HG02763 (cell line): Measurements from ENCODE around the gene KLHL34.

Experiments
- ATAC-seq: cut with Tn5 transposase; IDR thresholded peaks from one replicate; pipeline ENCODE4 v1.9.1; 2021; ENCODE audit warnings: mild to moderate bottlenecking, moderate library complexity; ENCODE audit not compliant: unreplicated experiment

Gene KLHL34

GRCh38 chrX:21658152-21658737 is at the start of gene KLHL34:
Gene KLHL34, minus strand, starts transcription at chrX:21658330. Its CDS starts 542 bp downstream, at chrX:21657788.
- ATAC-seq: no peak

- ATAC-seq: no peak
Observed at GRCh38 chrX:21705225-21705624, 47.1 kb upstream of the KLHL34 start.

GRCh38 chrX:21702725-21703124 is 44.6 kb upstream of the KLHL34 start:
- ATAC-seq: no peak

- no peak for ATAC-seq
Observed at GRCh38 chrX:21700967-21701366, 42.8 kb upstream of the KLHL34 start.

GRCh38 chrX:21700275-21700674 is 42.1 kb upstream of the KLHL34 start:
- ATAC-seq: no peak

GRCh38 chrX:21699136-21699535 is 41.0 kb upstream of the KLHL34 start:
- no peak for ATAC-seq

- ATAC-seq: no peak
Observed at GRCh38 chrX:21698272-21698671, 40.1 kb upstream of the KLHL34 start.

GRCh38 chrX:21691512-21692018 is 33.4 kb upstream of the KLHL34 start:
- no peak for ATAC-seq

GRCh38 chrX:21683941-21684340 is 25.8 kb upstream of the KLHL34 start:
- no peak for ATAC-seq

GRCh38 chrX:21678048-21678612 is 20.0 kb upstream of the KLHL34 start:
- no peak for ATAC-seq

- no peak for ATAC-seq
Observed at GRCh38 chrX:21675931-21676330, 17.8 kb upstream of the KLHL34 start.

GRCh38 chrX:21674430-21675186 is 16.5 kb upstream of the KLHL34 start:
- ATAC-seq: no peak

GRCh38 chrX:21666679-21667078 is 8.5 kb upstream of the KLHL34 start:
- ATAC-seq: no peak

GRCh38 chrX:21666252-21666651 is 8.1 kb upstream of the KLHL34 start:
- ATAC-seq: no peak

- ATAC-seq: no peak
Observed at GRCh38 chrX:21662761-21663160, 4.6 kb upstream of the KLHL34 start.

- no peak for ATAC-seq
Observed at GRCh38 chrX:21661316-21661715, 3.2 kb upstream of the KLHL34 start.

GRCh38 chrX:21660156-21660555 is 2.0 kb upstream of the KLHL34 start:
- ATAC-seq: no peak

GRCh38 chrX:21659320-21659719 is 1.2 kb upstream of the KLHL34 start:
- ATAC-seq: no peak

GRCh38 chrX:21658746-21659145 is 616 bp upstream of the KLHL34 start:
- no peak for ATAC-seq

- ATAC-seq: no peak
Observed at GRCh38 chrX:21657318-21658151, 595 bp downstream of the KLHL34 start.
